Fibroblast of lung (primary cell): ENCODE data around the gene GAS2L1. TPM values are rescaled to one million over a fixed set of nuclear protein-coding genes. Genes with fewer than 3 reads are reported as not detected.

Experiments used
- DNase-seq, 2 donors: peaks; one replicate each; pipeline versions ENCODE4 v3.0.0 to v3.0.0-alpha.2; 2010; ENCODE audit warnings: low read depth in 2 of 2
- H2AFZ ChIP-seq: 2 replicates; pipeline ENCODE4 v1.5.1; 2012; ENCODE audit warnings: low read length, control low read depth, inconsistent platforms
- H3K27ac ChIP-seq: 2 replicates; pipeline ENCODE4 v1.5.1; 2011; ENCODE audit warnings: low read length, control low read depth; ENCODE audit not compliant: insufficient read depth
- H3K27me3 ChIP-seq: 2 replicates; pipeline ENCODE4 v1.5.1; 2011; ENCODE audit warnings: mild to moderate bottlenecking, low read length; ENCODE audit not compliant: control insufficient read depth, insufficient read depth
- H3K36me3 ChIP-seq: 2 replicates; pipeline ENCODE4 v1.5.1; 2011; ENCODE audit warnings: low read length; ENCODE audit not compliant: control insufficient read depth, insufficient read depth
- H3K4me1 ChIP-seq: 2 replicates; pipeline ENCODE4 v1.5.1; 2011; ENCODE audit warnings: low read length; ENCODE audit not compliant: control insufficient read depth, insufficient read depth; ENCODE audit errors: extremely low read depth
- H3K4me2 ChIP-seq: 2 replicates; pipeline ENCODE4 v1.5.1; 2011; ENCODE audit warnings: low read length, control low read depth; ENCODE audit not compliant: insufficient read depth; ENCODE audit errors: extremely low read depth
- H3K4me3 ChIP-seq, 4 experiments: fragments of 200-600 bp in 1 of 4; sonication (generic) in 1 of 4; replicated peaks in 1 of 4; 2 replicates each; pipeline ENCODE4 v1.5.1; 2011 to 2016; ENCODE audit warnings: low read length in 4 of 4, low read depth in 3 of 4, mild to moderate bottlenecking in 3 of 4, control low read depth in 2 of 4, inconsistent platforms in 1 of 4, mixed read lengths in 1 of 4; ENCODE audit not compliant: insufficient read depth in 1 of 4; ENCODE audit errors: control extremely low read depth in 1 of 4
- H3K79me2 ChIP-seq: 2 replicates; pipeline ENCODE4 v1.5.1; 2012; ENCODE audit warnings: mild to moderate bottlenecking, low read length, inconsistent platforms; ENCODE audit not compliant: control insufficient read depth, insufficient read depth
- H3K9ac ChIP-seq: 2 replicates; pipeline ENCODE4 v1.5.1; 2011; ENCODE audit warnings: mild to moderate bottlenecking, low read length, control low read depth; ENCODE audit not compliant: insufficient read depth
- H3K9me3 ChIP-seq: 2 replicates; pipeline ENCODE4 v1.5.1; 2012; ENCODE audit warnings: low read depth, low read length; ENCODE audit not compliant: control insufficient read depth, insufficient read depth
- H4K20me1 ChIP-seq: 2 replicates; pipeline ENCODE4 v1.5.1; 2011; ENCODE audit warnings: low read length; ENCODE audit not compliant: control insufficient read depth, insufficient read depth; ENCODE audit errors: extremely low read depth
- CTCF ChIP-seq, 2 donors: IDR thresholded peaks in 1 of 2; conservative IDR thresholded peaks in 1 of 2; 1 replicate in 1 of 2; 2 replicates in 1 of 2; pipeline ENCODE4 v1.5.1; 2011 to 2012; ENCODE audit warnings: low read length in 2 of 2, control low read depth in 1 of 2, inconsistent platforms in 1 of 2, low read depth in 1 of 2, mild to moderate bottlenecking in 1 of 2
- EZH2 ChIP-seq: IDR thresholded peaks from 2 replicates; pipeline ENCODE4 v1.5.1; 2012; ENCODE audit warnings: low read length, control low read depth, mild to moderate bottlenecking; ENCODE audit errors: missing control alignments
- polyA plus RNA-seq, 2 donors: library from polyadenylated mRNA; depleted of rRNA in 1 of 2; stranded (reverse) in 1 of 2; unstranded in 1 of 2; fragments of >200 nt; gene quantifications; 2 replicates each; pipeline ENCODE4 v1.2.1, GENCODE V29; 2011 to 2012; ENCODE audit warnings: missing spikeins in 1 of 2
- total RNA-seq: library from RNA; depleted of rRNA; stranded (reverse); fragments of >200 nt; gene quantifications from 2 replicates; pipeline ENCODE4 v1.2.1, GENCODE V29; 2014

The GAS2L1 gene
- total and polyA plus RNA-seq, 2 donors (not counting 1 experiment from before 2014, with no cell fraction given) = 5.4 to 8.9 TPM

DNA sequence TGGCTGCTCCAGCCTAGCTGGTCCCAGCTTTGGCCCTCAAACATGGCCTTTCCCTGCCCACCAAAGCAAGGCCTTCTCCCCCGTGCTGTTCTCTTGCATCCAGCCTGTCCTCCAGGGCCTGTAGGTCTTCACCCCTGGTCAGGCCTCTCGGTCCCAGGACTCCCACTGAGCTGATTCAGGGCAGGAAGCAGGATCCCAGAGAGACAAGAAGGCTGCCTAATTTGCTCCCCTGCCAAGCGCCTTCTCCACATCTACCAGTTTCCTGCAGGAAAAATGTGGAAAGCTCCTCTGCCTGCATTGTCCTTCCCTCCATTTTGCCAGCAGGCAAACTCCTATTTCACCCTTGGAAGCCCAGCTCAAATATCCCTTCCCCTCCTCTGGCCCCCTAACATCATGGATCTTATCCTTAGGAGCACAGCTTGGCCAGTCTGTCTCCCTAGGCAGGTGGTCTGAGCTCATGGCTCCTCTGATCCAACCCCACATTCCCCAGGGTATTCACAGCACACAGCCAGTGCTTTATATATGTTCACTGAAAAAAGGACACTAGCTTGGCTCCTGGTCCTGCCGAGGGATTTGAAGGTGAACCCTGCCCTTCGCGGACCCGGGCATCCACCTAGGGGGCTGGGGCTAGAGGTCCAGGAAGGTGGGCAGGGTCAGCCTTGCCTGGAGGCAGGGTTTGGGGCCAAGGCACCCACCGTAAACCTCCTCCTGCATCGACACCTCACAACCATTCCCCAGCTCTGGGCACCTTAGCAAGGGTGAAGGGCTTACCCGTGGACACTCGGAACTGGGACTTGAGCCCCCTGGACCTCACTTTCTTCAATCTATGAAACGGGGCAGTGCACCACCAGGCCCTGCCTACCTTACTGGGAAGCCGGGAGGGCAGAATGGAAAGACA is 39.6 kb upstream of the GAS2L1 start:
- no peaks in the 10 kb centered on the region for H3K9me3 ChIP-seq
- H2AFZ ChIP-seq = peak overlapping the region; percentile 42
- H4K20me1 ChIP-seq = peaks cover 16% of the 10 kb centered on the region
- TF ChIP-seq EZH2 (no peak), CTCF (conservative IDR thresholded peaks at IDR 0.05 in 1 of 2, IDR thresholded peaks at IDR 0.05 in 1 of 2; ENCODE audit: low read depth in 1 of 2, low read length in 2 of 2) (no peak)
- peaks cover 27% of the 10 kb centered on the region for H3K4me1 ChIP-seq
- H3K36me3 ChIP-seq = peaks cover 13% of the 10 kb centered on the region
- peak overlapping the region; percentile 100 for H3K9ac ChIP-seq
- peak in 1 of 2 donors; percentile 13 for DNase-seq
- peak overlapping the region; percentile 82 to 90 (median 88) for H3K4me3 ChIP-seq
- H3K27me3 ChIP-seq = no peaks in the 10 kb centered on the region
- peaks cover 48% of the 10 kb centered on the region for H3K79me2 ChIP-seq
- H3K4me2 ChIP-seq = peak overlapping the region; percentile 97
- peak overlapping the region; percentile 100 for H3K27ac ChIP-seq

DNA sequence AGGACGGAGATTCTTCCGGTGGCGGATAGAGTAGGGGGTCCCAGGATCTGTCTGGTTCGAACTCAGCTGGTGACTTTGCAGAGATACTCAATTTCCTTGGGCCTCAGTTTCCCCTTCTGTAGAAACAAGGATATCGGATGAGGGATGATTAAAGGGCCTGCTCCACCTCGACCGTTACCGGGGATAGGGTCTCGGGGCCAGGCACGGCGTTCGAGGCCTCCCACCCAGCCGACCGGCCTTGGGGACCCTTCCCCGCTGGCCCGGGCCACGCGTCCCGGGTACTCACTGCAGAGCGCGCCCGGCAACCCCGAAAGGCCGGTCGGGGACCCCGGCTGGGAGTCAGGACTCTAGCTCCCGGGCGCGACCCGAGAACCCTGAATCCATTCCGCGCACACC is 39.0 kb upstream of the GAS2L1 start:
- Histone ChIP-seq H3K9me3 (no peaks in the 10 kb centered on the region), H3K9ac (peak overlapping the region; percentile 100), H3K27me3 (no peaks in the 10 kb centered on the region), H4K20me1 (peaks cover 20% of the 10 kb centered on the region), H3K79me2 (peaks cover 55% of the 10 kb centered on the region), H3K4me2 (peak overlapping the region; percentile 97), H3K27ac (peak overlapping the region; percentile 100), H3K36me3 (peaks cover 13% of the 10 kb centered on the region), H3K4me3 (peak overlapping the region; percentile 82 to 90 (median 88)), H2AFZ (peak overlapping the region; percentile 42), H3K4me1 (peaks cover 27% of the 10 kb centered on the region)
- TF ChIP-seq EZH2 (no peak), CTCF (conservative IDR thresholded peaks at IDR 0.05 in 1 of 2, IDR thresholded peaks at IDR 0.05 in 1 of 2; ENCODE audit: low read depth in 1 of 2, low read length in 2 of 2) (no peak)
- no peak for DNase-seq

DNA sequence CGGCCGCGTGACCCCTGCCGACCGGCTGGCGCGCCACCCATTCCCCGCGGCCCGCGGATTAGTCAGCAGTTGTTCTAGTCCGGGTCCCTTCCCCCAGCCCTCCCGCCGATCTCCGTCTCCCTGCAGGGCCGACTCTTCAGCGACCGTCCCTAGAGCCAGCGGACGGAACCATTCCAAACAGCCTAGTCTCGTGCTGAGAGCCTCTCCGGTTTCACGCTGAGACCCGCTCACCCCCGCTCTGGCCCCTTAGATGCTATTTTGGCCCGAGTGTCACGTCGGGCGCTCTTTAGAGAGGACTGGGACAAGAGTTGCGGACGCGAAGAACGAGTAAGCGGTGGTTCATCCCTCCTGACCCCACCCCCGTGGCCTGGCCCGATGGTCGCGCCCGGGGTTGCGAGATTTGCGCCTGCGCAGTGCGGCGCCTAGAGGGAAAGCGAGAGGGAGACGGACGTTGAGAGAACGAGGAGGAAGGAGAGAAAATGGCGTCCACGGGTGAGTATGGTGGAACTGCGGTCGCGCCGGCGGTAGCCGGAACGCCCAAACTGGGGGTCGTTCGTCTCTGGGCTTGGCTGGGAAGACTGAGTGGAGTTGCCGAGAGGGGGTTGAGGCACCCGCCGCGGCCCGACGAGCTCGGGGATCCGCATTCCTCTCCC is 38.5 kb upstream of the GAS2L1 start, which contains the start of the genes EWSR1 and RHBDD3:
TSS of gene EWSR1 (plus strand) at position 411 of the 653 bp plus-strand sequence. CDS start at position 480, 69 bp downstream.
TSS of gene RHBDD3 (minus strand) at position 124 of the 653 bp plus-strand sequence. CDS start 2,355 bp downstream, outside the sequence.
- no peaks in the 10 kb centered on the region for H3K9me3 ChIP-seq
- peak; percentile 98 for DNase-seq
- peak within 1 kb of the TSS; percentile 100 for H3K4me2 ChIP-seq
- peak within 1 kb of the TSS; percentile 93 for H2AFZ ChIP-seq
- peaks cover 20% of the 10 kb centered on the region for H4K20me1 ChIP-seq
- peak within 1 kb of the TSS; percentile 100 for H3K27ac ChIP-seq
- H3K4me3 ChIP-seq = peak within 1 kb of the TSS; percentile 82 to 91 (median 88)
- peaks cover 13% of the 10 kb centered on the region for H3K36me3 ChIP-seq
- H3K9ac ChIP-seq = peak within 1 kb of the TSS; percentile 100
- peaks cover 60% of the 10 kb centered on the region for H3K79me2 ChIP-seq
- H3K4me1 ChIP-seq = peaks cover 27% of the 10 kb centered on the region
- H3K27me3 ChIP-seq = no peaks in the 10 kb centered on the region
- TF ChIP-seq EZH2 = no peak
- TF ChIP-seq CTCF (conservative IDR thresholded peaks at IDR 0.05 in 1 of 2, IDR thresholded peaks at IDR 0.05 in 1 of 2; ENCODE audit: low read depth in 1 of 2, low read length in 2 of 2) = no peak
